Nephron (organoid): ENCODE data around the gene CCDC102B.
"Not testable (repeated sequence)": the region's sequence is repeated elsewhere in the genome, so short reads cannot be mapped to it uniquely, and the experiment has no call there.

Experiments used
- H3K27ac Mint-ChIP-seq, 3 experiments: 2 replicates each; pipeline ENCODE4 v1.8.0; 2020; ENCODE audit warnings: mixed read lengths in 3 of 3, mild to moderate bottlenecking in 2 of 3, moderate library complexity in 1 of 3
- H3K27me3 Mint-ChIP-seq: 2 replicates; pipeline ENCODE4 v1.8.0; 2021; ENCODE audit warnings: low read depth, mild to moderate bottlenecking, moderate library complexity, mixed read lengths
- H3K36me3 Mint-ChIP-seq: 2 replicates; pipeline ENCODE4 v1.8.0; 2020; ENCODE audit warnings: low read depth, mixed read lengths
- H3K4me1 Mint-ChIP-seq: 2 replicates; pipeline ENCODE4 v1.8.0; 2020; ENCODE audit warnings: mixed read lengths
- H3K4me3 Mint-ChIP-seq, 3 experiments: 2 replicates each; pipeline ENCODE4 v1.8.0; 2020; ENCODE audit warnings: mild to moderate bottlenecking in 3 of 3, mixed read lengths in 3 of 3, moderate library complexity in 2 of 3
- H3K9me3 Mint-ChIP-seq: 2 replicates; pipeline ENCODE4 v1.8.0; 2020; ENCODE audit warnings: mixed read lengths
- CTCF ChIP-seq, 3 experiments: fragments of 200-600 bp; sonication (generic); IDR thresholded peaks; one replicate each; pipeline ENCODE4 v1.5.0; 2021; ENCODE audit warnings: antibody characterized with exemption in 3 of 3; ENCODE audit not compliant: unreplicated experiment in 3 of 3

The CCDC102B gene

GRCh38 chr18:68940754-68941153 is 142.9 kb downstream of the CCDC102B start:
- H3K27me3 Mint-ChIP-seq, result no peaks in the 10 kb centered on the region

GRCh38 chr18:68942230-68942629 is 144.3 kb downstream of the CCDC102B start:
- Mint-ChIP-seq H3K4me1 (peaks cover 23% of the 10 kb centered on the region), H3K36me3 (no peaks in the 10 kb centered on the region), H3K27ac (peak overlapping the region in 2 of 3 experiments; percentile 64 to 87), H3K9me3 (no peaks in the 10 kb centered on the region), H3K27me3 (no peaks in the 10 kb centered on the region), H3K4me3 (no peak overlapping the region)
- TF ChIP-seq CTCF (IDR thresholded peaks at IDR 0.05; ENCODE audit: unreplicated experiment in 3 of 3), result no peak

More at GRCh38 chr18:68940754-68941153, 142.9 kb downstream of the CCDC102B start:
- Mint-ChIP-seq H3K36me3 (no peaks in the 10 kb centered on the region), H3K4me1 (peaks cover 23% of the 10 kb centered on the region), H3K9me3 (no peaks in the 10 kb centered on the region), H3K4me3 (no peak overlapping the region), H3K27ac (peak overlapping the region in 1 of 3 experiments; percentile 87)
- TF ChIP-seq CTCF (IDR thresholded peaks at IDR 0.05; ENCODE audit: unreplicated experiment in 3 of 3), result no peak

DNA sequence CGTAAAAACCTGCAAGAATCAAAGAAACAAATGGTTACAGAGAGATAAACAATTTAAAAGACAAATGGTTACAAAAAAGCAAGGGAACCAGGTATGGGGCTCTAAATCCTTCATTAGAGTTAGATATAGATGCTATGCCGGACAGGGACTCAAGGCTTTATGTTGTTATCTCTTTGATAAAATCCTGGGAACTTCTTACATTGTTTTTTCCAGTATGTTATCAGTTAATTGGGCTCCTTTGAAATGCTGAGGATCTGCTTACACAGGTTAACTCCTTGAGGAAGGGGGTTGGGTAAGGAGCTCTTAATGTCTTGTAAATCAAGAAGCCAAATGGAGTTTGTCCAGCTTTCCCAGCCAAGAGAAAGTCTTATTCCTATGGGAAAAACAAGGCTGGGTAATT is 146.0 kb downstream of the CCDC102B start:
- Mint-ChIP-seq H3K27ac (peak overlapping the region; percentile 44 to 75 (median 67)), H3K4me1 (peaks cover 23% of the 10 kb centered on the region)
- not testable (repeated sequence) for H3K9me3 Mint-ChIP-seq, H3K36me3 Mint-ChIP-seq, H3K27me3 Mint-ChIP-seq, H3K4me3 Mint-ChIP-seq

DNA sequence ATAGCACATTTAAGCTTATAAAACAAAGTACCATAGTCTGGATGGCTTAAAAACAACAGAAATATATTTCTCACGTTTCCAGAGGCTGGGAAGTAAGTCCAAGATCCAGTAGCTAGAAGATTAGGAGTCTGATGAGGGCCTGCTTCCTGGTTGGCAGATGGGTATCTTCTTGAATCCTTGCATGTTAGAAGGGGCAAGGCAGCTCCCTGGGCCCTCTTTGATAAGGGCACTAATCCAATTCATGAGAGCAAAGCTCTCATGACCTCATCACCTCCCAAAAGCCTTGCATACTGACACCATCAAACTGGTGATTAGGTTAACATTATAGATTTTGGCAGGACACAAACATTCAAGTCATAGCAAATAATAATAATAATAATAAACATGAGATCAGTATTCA is 146.4 kb downstream of the CCDC102B start:
- Mint-ChIP-seq H3K27ac (peak overlapping the region; percentile 44 to 75 (median 67)), H3K4me3 (no peak overlapping the region), H3K4me1 (peaks cover 23% of the 10 kb centered on the region), H3K9me3 (no peaks in the 10 kb centered on the region), H3K27me3 (no peaks in the 10 kb centered on the region), H3K36me3 (no peaks in the 10 kb centered on the region)
- TF ChIP-seq CTCF (IDR thresholded peaks at IDR 0.05; ENCODE audit: unreplicated experiment in 3 of 3), result no peak

- Mint-ChIP-seq H3K27me3 (no peaks in the 10 kb centered on the region), H3K4me1 (peaks cover 23% of the 10 kb centered on the region), H3K27ac (peak overlapping the region in 2 of 3 experiments; percentile 25 to 36), H3K4me3 (no peak overlapping the region), H3K9me3 (no peaks in the 10 kb centered on the region), H3K36me3 (no peaks in the 10 kb centered on the region)
- no peak for TF ChIP-seq CTCF (IDR thresholded peaks at IDR 0.05; ENCODE audit: unreplicated experiment in 3 of 3)
Measured at GRCh38 chr18:68944826-68945225, 146.9 kb downstream of the CCDC102B start.

GRCh38 chr18:68948622-68949021 is 150.7 kb downstream of the CCDC102B start:
- H3K36me3 Mint-ChIP-seq, result no peaks in the 10 kb centered on the region
- H3K4me1 Mint-ChIP-seq, result peaks cover 15% of the 10 kb centered on the region
- H3K27ac Mint-ChIP-seq, result peak overlapping the region in 1 of 3 experiments; percentile 9
- no peak overlapping the region for H3K4me3 Mint-ChIP-seq
- no peak for TF ChIP-seq CTCF (IDR thresholded peaks at IDR 0.05; ENCODE audit: unreplicated experiment in 3 of 3)
- no peaks in the 10 kb centered on the region for H3K9me3 Mint-ChIP-seq
- no peaks in the 10 kb centered on the region for H3K27me3 Mint-ChIP-seq
